H1 (cell line): ENCODE results near the gene MGLL. TPM values are rescaled to one million over a fixed set of nuclear protein-coding genes. Genes with fewer than 3 reads are reported as not detected.

Experiments
- CTCF ChIA-PET: fragments of 300-600 bp; sonication (Branson Sonifier 250); formaldehyde crosslinking; loops from one replicate; lab custom pipeline; 2021; ENCODE audit not compliant: partially characterized antibody; lab: Charles Lee
- POLR2A ChIA-PET: fragments of 300-600 bp; sonication (Branson Sonifier 250); formaldehyde crosslinking; loops from one replicate; lab custom pipeline; 2021; ENCODE audit warnings: inconsistent platforms; ENCODE audit not compliant: partially characterized antibody; lab: Charles Lee
- DNase-seq, 2 experiments: peaks; one replicate each; pipeline versions ENCODE4 v3.0.0 to v3.0.0-alpha.2; 2010 to 2022; ENCODE audit warnings: low spot score in 2 of 2, low read depth in 1 of 2, mixed read lengths in 1 of 2
- FAIRE-seq: peaks from 2 replicates; lab custom pipeline; 2011; peaks lifted over from hg19 to GRCh38; lab: Jason Lieb, UNC
- H2AFZ ChIP-seq: 2 replicates; pipeline ENCODE4 v1.8.1; 2012; ENCODE audit warnings: low read length, inconsistent platforms
- H2AK5ac ChIP-seq: 2 replicates; pipeline ENCODE4 v1.6.1; 2013; ENCODE audit warnings: low read depth, low read length
- H2BK120ac ChIP-seq: replicated peaks from 2 replicates; pipeline ENCODE3; 2013; ENCODE audit warnings: low read depth, low read length, inconsistent platforms
- H2BK12ac ChIP-seq: 2 replicates; pipeline ENCODE4 v1.6.1; 2013; ENCODE audit warnings: low read depth, low read length
- H2BK15ac ChIP-seq: 2 replicates; pipeline ENCODE4 v1.6.1; 2013; ENCODE audit warnings: low read length
- H2BK20ac ChIP-seq: 2 replicates; pipeline ENCODE4 v1.6.1; 2013; ENCODE audit warnings: low read length
- H2BK5ac ChIP-seq: 2 replicates; pipeline ENCODE4 v1.6.1; 2013; ENCODE audit warnings: low read depth, low read length
- H3K14ac ChIP-seq: 2 replicates; pipeline ENCODE4 v1.6.1; 2013; ENCODE audit warnings: inconsistent platforms; ENCODE audit not compliant: insufficient read length
- H3K18ac ChIP-seq: 2 replicates; pipeline ENCODE4 v1.6.1; 2013; ENCODE audit warnings: low read length; ENCODE audit errors: extremely low read depth
- H3K23ac ChIP-seq: 2 replicates; pipeline ENCODE4 v1.6.1; 2013; ENCODE audit warnings: inconsistent platforms; ENCODE audit not compliant: insufficient read length
- H3K23me2 ChIP-seq: 2 replicates; pipeline ENCODE4 v1.6.1; 2013; ENCODE audit warnings: low read depth, low read length
- H3K27ac ChIP-seq: 2 replicates; pipeline ENCODE4 v1.6.1; 2011; ENCODE audit warnings: low read depth, low read length, inconsistent platforms
- H3K27me3 ChIP-seq, 4 experiments: replicated peaks in 1 of 4; 1 replicate in 1 of 4; 2 replicates in 3 of 4; pipeline versions ENCODE4 v1.6.1 to v1.8.1; 2011 to 2013; ENCODE audit warnings: low read length in 3 of 4, mild to moderate bottlenecking in 3 of 4, inconsistent platforms in 2 of 4, mixed read lengths in 2 of 4, moderate library complexity in 1 of 4; ENCODE audit not compliant: control insufficient read depth in 3 of 4, insufficient read depth in 3 of 4; ENCODE audit errors: extremely low read depth in 1 of 4
- H3K36me3 ChIP-seq, 4 experiments: 2 replicates each; pipeline versions ENCODE4 v1.6.1 to v1.8.1; 2011 to 2013; ENCODE audit warnings: mild to moderate bottlenecking in 4 of 4, low read length in 3 of 4, moderate library complexity in 2 of 4, control low read depth in 1 of 4, inconsistent platforms in 1 of 4; ENCODE audit not compliant: insufficient read depth in 4 of 4, control insufficient read depth in 2 of 4
- H3K4ac ChIP-seq: replicated peaks from 2 replicates; pipeline ENCODE3; 2013; ENCODE audit warnings: low read length, low read depth, mixed read lengths, inconsistent platforms; ENCODE audit not compliant: insufficient read length
- H3K4me1 ChIP-seq, 4 experiments: replicated peaks in 1 of 4; 1 replicate in 1 of 4; 2 replicates in 3 of 4; pipeline versions ENCODE4 v1.6.1 to v1.8.1; 2011 to 2013; ENCODE audit warnings: low read length in 3 of 4, inconsistent platforms in 2 of 4, mixed read lengths in 1 of 4; ENCODE audit not compliant: insufficient read depth in 4 of 4, control insufficient read depth in 3 of 4
- H3K4me2 ChIP-seq, 2 experiments: 2 replicates each; pipeline versions ENCODE4 v1.6.1 to v1.8.1; 2011 to 2013; ENCODE audit warnings: low read depth in 2 of 2, low read length in 2 of 2, control low read depth in 1 of 2, inconsistent platforms in 1 of 2, mild to moderate bottlenecking in 1 of 2; ENCODE audit not compliant: insufficient read depth in 1 of 2
- H3K4me3 ChIP-seq, 4 experiments: fragments of 200-600, 300-600 bp in 1 of 4; sonication (generic), shearing (Covaris generic), sonication (Bioruptor Twin) in 1 of 4; 2 replicates each; pipeline versions ENCODE4 v1.5.1 to v1.8.1; 2011 to 2016; ENCODE audit warnings: low read length in 4 of 4, low read depth in 3 of 4, control low read depth in 2 of 4, inconsistent platforms in 2 of 4, mild to moderate bottlenecking in 2 of 4, mixed read lengths in 1 of 4, moderate library complexity in 1 of 4; ENCODE audit not compliant: insufficient read depth in 2 of 4; ENCODE audit errors: extremely low read depth in 1 of 4
- H3K56ac ChIP-seq: replicated peaks from 2 replicates; pipeline ENCODE3; 2013; ENCODE audit warnings: low read depth, mild to moderate bottlenecking, mixed read lengths, low read length, inconsistent platforms; ENCODE audit not compliant: insufficient read length
- H3K79me1 ChIP-seq: 2 replicates; pipeline ENCODE4 v1.6.1; 2013; ENCODE audit warnings: low read depth, low read length, control low read depth
- H3K79me2 ChIP-seq, 2 experiments: 2 replicates each; pipeline versions ENCODE4 v1.6.1 to v1.8.1; 2012 to 2013; ENCODE audit warnings: low read length in 2 of 2, mild to moderate bottlenecking in 2 of 2, inconsistent platforms in 1 of 2; ENCODE audit not compliant: insufficient read depth in 2 of 2, control insufficient read depth in 1 of 2
- H3K9ac ChIP-seq, 4 experiments: replicated peaks in 1 of 4; 1 replicate in 1 of 4; 2 replicates in 3 of 4; pipeline versions ENCODE4 v1.6.1 to v1.8.1; 2011 to 2013; ENCODE audit warnings: low read depth in 3 of 4, low read length in 3 of 4, control low read depth in 2 of 4, mild to moderate bottlenecking in 2 of 4, moderate library complexity in 2 of 4, inconsistent platforms in 1 of 4; ENCODE audit errors: extremely low read depth in 1 of 4
- H3K9me3 ChIP-seq, 2 experiments: 2 replicates each; pipeline versions ENCODE4 v1.6.1 to v1.8.1; 2012 to 2013; ENCODE audit warnings: mild to moderate bottlenecking in 2 of 2, moderate library complexity in 2 of 2, control low read depth in 1 of 2, inconsistent platforms in 1 of 2, low read depth in 1 of 2, low read length in 1 of 2, mixed read lengths in 1 of 2; ENCODE audit not compliant: insufficient read depth in 2 of 2
- H4K20me1 ChIP-seq, 2 experiments: replicated peaks in 1 of 2; 2 replicates each; pipeline versions ENCODE3 to v1.8.1; 2011 to 2013; ENCODE audit warnings: inconsistent platforms in 2 of 2, low read length in 2 of 2, mild to moderate bottlenecking in 1 of 2; ENCODE audit not compliant: insufficient read depth in 2 of 2, control insufficient read depth in 1 of 2
- H4K5ac ChIP-seq: 2 replicates; pipeline ENCODE4 v1.6.1; 2013; ENCODE audit warnings: low read length, low read depth, mixed read lengths, inconsistent platforms; ENCODE audit not compliant: insufficient read length
- H4K8ac ChIP-seq: 2 replicates; pipeline ENCODE4 v1.8.0; 2013; ENCODE audit warnings: mild to moderate bottlenecking, moderate library complexity, low read length, inconsistent platforms; ENCODE audit not compliant: insufficient read depth; ENCODE audit errors: extremely low read depth
- H4K91ac ChIP-seq: replicated peaks from 2 replicates; pipeline ENCODE3; 2013; ENCODE audit warnings: low read length, mixed read lengths, inconsistent platforms; ENCODE audit not compliant: insufficient read length
- CEBPB ChIP-seq: IDR thresholded peaks from 2 replicates; pipeline ENCODE4 v1.6.1; 2012; ENCODE audit warnings: low read depth, low read length
- CTBP2 ChIP-seq: IDR thresholded peaks from 2 replicates; pipeline ENCODE4 v1.7.0; 2011; ENCODE audit warnings: borderline replicate concordance, mild to moderate bottlenecking, moderate library complexity, mixed read lengths, low read length; ENCODE audit not compliant: insufficient read depth, insufficient read length
- EP300 ChIP-seq, 2 experiments: IDR thresholded peaks; 1 replicate in 1 of 2; 2 replicates in 1 of 2; pipeline ENCODE4 v1.6.1; 2011 to 2012; ENCODE audit warnings: low read depth in 2 of 2, low read length in 2 of 2, mild to moderate bottlenecking in 2 of 2, borderline replicate concordance in 1 of 2, inconsistent platforms in 1 of 2, moderate library complexity in 1 of 2
- JUN ChIP-seq: IDR thresholded peaks from 2 replicates; pipeline ENCODE4 v1.6.1; 2011; ENCODE audit warnings: low read depth, mild to moderate bottlenecking, improper control_type of control experiment, low read length
- JUND ChIP-seq: IDR thresholded peaks from 2 replicates; pipeline ENCODE4 v1.6.1; 2011; ENCODE audit warnings: mild to moderate bottlenecking, improper control_type of control experiment, low read length
- MAFK ChIP-seq: IDR thresholded peaks from 2 replicates; pipeline ENCODE4 v1.6.1; 2012; ENCODE audit warnings: low read depth, mild to moderate bottlenecking, improper control_type of control experiment, low read length
- SAP30 ChIP-seq: fragments of 300-600 bp; sonication (generic); IDR thresholded peaks from 2 replicates; pipeline ENCODE4 v1.7.1; 2012; ENCODE audit warnings: low read length, moderate library complexity, mild to moderate bottlenecking, inconsistent platforms; ENCODE audit not compliant: insufficient read depth, insufficient replicate concordance
- TAF7 ChIP-seq: optimal IDR thresholded peaks from 2 replicates; pipeline ENCODE3; 2011; ENCODE audit warnings: low read depth, mild to moderate bottlenecking, inconsistent platforms, low read length, moderate library complexity, borderline replicate concordance
- WGBS, 2 experiments: shearing (Covaris generic) in 1 of 2; methylation state at CpG; one replicate each; pipeline versions ENCODE4 v1.1.6 to v1.1.7; 2013 to 2015; ENCODE audit warnings: low lambda C conversion rate in 2 of 2, mixed read lengths in 2 of 2, inconsistent platforms in 1 of 2, low coverage in 1 of 2, missing lambda C conversion rate in 1 of 2; ENCODE audit not compliant: insufficient replicate concordance in 2 of 2, insufficient coverage in 1 of 2, insufficient read length in 1 of 2; ENCODE audit errors: extremely low coverage in 1 of 2, missing lambda C conversion rate in 1 of 2; 5-methylcytosine and 5-hydroxymethylcytosine counted together
- polyA plus RNA-seq, 7 experiments: library from polyadenylated mRNA; depleted of rRNA in 3 of 7; stranded (reverse) in 5 of 7; unstranded in 2 of 7; fragments of >200 nt in 5 of 7; fragments of 200-250 nt in 2 of 7; gene quantifications; 1 replicate in 5 of 7; 2 replicates in 1 of 7; 4 replicates in 1 of 7; pipeline versions ENCODE4 v1.2.1 to v1.2.3, GENCODE V29; 2011 to 2013; ENCODE audit warnings: missing spikeins in 2 of 7, mixed read lengths in 2 of 7
- total RNA-seq: library from RNA; stranded (reverse); fragmentation: NEBNext Ultra II Directional; extraction: Animal tissue kit (Norgen Biotek cat#: 25700); gene quantifications from 2 replicates; pipeline ENCODE4 v1.2.1, GENCODE V29; 2021
- TF ChIP-seq, protein P1 (sequence below): IDR thresholded peaks from 2 replicates; pipeline ENCODE4 v1.6.1; 2012; ENCODE audit warnings: inconsistent platforms
- TF ChIP-seq, protein P2 (sequence below): IDR thresholded peaks from 2 replicates; pipeline ENCODE4 v1.6.1; 2011; ENCODE audit warnings: low read depth, mild to moderate bottlenecking, low read length; ENCODE audit not compliant: insufficient read depth

Gene MGLL
- total and polyA plus RNA-seq, 2 of the 8 experiments (the other 6 are each of a cell fraction or from before 2014, with no cell fraction given) = 0.05 to 0.34 TPM

DNA sequence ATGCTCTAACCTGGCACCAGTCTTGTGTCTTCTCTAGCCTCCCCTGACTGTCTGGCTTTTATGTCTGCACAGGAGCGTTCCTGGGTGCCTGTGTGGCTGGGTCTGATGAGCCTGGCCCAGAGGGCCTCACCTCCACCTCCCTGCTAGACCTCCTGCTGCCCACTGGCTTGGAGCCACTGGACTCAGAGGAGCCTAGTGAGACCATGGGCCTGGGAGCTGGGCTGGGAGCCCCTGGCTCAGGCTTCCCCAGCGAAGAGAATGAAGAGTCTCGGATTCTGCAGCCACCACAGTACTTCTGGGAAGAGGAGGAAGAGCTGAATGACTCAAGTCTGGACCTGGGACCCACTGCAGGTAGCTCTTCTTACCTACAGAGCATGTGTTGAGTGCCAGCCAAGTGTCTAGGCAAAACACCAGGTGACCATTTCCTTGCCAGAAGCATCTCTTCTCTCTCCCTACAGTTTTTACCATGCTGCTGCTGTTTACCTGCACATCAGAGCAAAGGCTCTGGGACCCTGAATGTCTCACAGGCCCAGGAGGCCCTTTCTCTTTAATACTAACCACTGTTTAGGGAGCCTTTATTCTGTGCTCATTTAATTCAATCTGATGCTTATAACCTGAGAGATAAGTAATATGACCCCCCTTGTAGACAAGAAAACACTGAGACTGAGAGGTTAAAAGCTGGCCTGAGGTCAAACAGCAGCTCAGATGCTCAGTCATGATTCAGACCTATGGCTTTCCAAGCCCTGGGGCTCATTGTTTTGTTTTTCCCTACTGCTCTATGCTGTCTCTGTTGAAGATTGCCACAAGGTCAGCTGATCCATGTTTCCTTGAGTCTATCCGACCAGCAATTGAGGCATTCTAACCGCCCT, 182.9 kb downstream of the MGLL start:
- Histone ChIP-seq H4K20me1 (no peaks in the 10 kb centered on the region), H2BK15ac (no peak overlapping the region), H3K4me3 (no peak overlapping the region), H4K5ac (no peak overlapping the region), H3K23ac (peak overlapping the region; percentile 59), H2AFZ (no peak overlapping the region), H2AK5ac (no peak overlapping the region), H4K8ac (no peak overlapping the region; the same call in 1 of the 2 replicates), H3K4me1 (peaks cover 0 to 4% (median 2%) of the 10 kb centered on the region in 4 experiments; a peak in 2 of 7 replicates), H3K4ac (no peak overlapping the region), H3K4me2 (no peak overlapping the region), H3K23me2 (no peaks in the 10 kb centered on the region), H3K27ac (no peak overlapping the region), H2BK5ac (no peak overlapping the region), H2BK20ac (no peak overlapping the region), H3K27me3 (no peaks in the 10 kb centered on the region), H2BK12ac (no peak overlapping the region), H4K91ac (no peak overlapping the region), H3K79me1 (no peaks in the 10 kb centered on the region; the same call in 1 of the 2 replicates), H3K9me3 (no peaks in the 10 kb centered on the region), H2BK120ac (no peak overlapping the region), H3K14ac (no peak overlapping the region), H3K18ac (no peak overlapping the region), H3K36me3 (peaks cover 0 to 7% (median under 1%) of the 10 kb centered on the region in 4 experiments; a peak in 1 of 8 replicates), H3K56ac (no peak overlapping the region), H3K79me2 (no peaks in the 10 kb centered on the region), H3K9ac (no peak overlapping the region)
- FAIRE-seq (no peak), DNase-seq (no peak)
- WGBS, 2 experiments = 85% methylated on average over 5 of the region's 5 CpGs; no CpG with 5 or more reads in 1 of the 2 experiments
- POLR2A ChIA-PET = interaction anchor here (1.1 to 1.2 kb wide), 2 partner anchors 9 to 15 kb away, joined by 3 to 4 read pairs; no protein-coding TSS in a partner anchor
- CTCF ChIA-PET = interaction anchor here (1.0 to 1.3 kb wide), 3 partner anchors 8 to 64 kb away, joined by 3 read pairs; no protein-coding TSS in a partner anchor
- TF ChIP-seq JUN (no peak), SAP30 (no peak), EP300 (IDR thresholded peaks at IDR 0.05; ENCODE audit: borderline replicate concordance in 1 of 2, low read depth in 2 of 2, low read length in 2 of 2) (no peak), JUND (no peak), TAF7 (no peak), MAFK (no peak), CTBP2 (no peak), CEBPB (no peak)
- TF ChIP-seq, protein P1, sequence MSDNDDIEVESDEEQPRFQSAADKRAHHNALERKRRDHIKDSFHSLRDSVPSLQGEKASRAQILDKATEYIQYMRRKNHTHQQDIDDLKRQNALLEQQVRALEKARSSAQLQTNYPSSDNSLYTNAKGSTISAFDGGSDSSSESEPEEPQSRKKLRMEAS = no peak
- TF ChIP-seq, protein P2, sequence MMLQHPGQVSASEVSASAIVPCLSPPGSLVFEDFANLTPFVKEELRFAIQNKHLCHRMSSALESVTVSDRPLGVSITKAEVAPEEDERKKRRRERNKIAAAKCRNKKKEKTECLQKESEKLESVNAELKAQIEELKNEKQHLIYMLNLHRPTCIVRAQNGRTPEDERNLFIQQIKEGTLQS = no peak
